ENCODE measurements around the gene SENP6.

DNA sequence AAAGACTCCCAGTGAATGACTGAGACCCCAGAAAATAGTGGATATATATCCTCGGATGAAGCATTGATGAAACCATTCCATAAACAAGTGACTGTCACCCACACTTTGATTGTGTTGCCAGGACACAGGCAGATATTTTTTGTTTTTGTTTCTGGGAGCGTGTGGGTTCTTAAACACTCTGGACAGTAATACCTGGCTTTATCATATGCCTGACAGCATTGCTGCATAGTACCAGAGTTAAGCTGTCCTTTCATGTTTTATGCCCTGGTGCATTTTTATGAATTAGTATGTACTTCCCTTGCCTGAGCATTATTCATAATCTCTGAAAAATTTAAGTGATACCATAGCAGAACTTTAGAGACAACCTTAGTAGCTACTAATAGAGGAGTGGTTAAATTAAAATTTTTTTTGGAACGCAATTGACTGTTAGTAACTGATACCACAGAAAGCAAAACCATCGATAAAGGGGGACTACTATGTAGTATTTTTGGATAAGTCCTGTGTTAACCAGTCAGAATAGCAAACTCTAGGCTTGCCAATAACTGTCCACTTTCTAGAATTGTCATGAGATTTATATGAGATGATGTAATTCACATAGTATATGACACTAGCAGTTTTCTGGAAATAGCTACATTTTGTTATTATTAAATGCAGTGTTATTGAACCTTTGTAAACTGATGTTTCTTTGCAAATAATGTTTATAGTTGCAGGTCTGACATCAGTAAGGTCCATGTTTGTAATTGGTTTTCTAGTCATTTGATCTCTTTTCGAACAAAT, 30.4 kb downstream of the SENP6 start:
- TF ChIP-seq, protein P1, sequence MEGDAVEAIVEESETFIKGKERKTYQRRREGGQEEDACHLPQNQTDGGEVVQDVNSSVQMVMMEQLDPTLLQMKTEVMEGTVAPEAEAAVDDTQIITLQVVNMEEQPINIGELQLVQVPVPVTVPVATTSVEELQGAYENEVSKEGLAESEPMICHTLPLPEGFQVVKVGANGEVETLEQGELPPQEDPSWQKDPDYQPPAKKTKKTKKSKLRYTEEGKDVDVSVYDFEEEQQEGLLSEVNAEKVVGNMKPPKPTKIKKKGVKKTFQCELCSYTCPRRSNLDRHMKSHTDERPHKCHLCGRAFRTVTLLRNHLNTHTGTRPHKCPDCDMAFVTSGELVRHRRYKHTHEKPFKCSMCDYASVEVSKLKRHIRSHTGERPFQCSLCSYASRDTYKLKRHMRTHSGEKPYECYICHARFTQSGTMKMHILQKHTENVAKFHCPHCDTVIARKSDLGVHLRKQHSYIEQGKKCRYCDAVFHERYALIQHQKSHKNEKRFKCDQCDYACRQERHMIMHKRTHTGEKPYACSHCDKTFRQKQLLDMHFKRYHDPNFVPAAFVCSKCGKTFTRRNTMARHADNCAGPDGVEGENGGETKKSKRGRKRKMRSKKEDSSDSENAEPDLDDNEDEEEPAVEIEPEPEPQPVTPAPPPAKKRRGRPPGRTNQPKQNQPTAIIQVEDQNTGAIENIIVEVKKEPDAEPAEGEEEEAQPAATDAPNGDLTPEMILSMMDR (IDR thresholded peaks at IDR 0.05) = no peak
- TF ChIP-seq POLR2A (IDR thresholded peaks at IDR 0.05) = no peak
